D721Med (cell line): Measurements from ENCODE around the gene RAC2.

Experiments
- DNase-seq: peaks from one replicate; pipeline ENCODE4 v3.0.0; 2011; ENCODE audit warnings: low spot score; ENCODE audit not compliant: insufficient read length
- FAIRE-seq: peaks from 2 replicates; lab custom pipeline; 2011; peaks lifted over from hg19 to GRCh38; lab: Jason Lieb, UNC
- TF ChIP-seq, protein P1 (sequence below): IDR thresholded peaks from 2 replicates; pipeline ENCODE4 v1.5.1; 2012; ENCODE audit warnings: mild to moderate bottlenecking, control low read depth; ENCODE audit not compliant: insufficient read depth; ENCODE audit errors: missing control alignments

RAC2 gene

DNA sequence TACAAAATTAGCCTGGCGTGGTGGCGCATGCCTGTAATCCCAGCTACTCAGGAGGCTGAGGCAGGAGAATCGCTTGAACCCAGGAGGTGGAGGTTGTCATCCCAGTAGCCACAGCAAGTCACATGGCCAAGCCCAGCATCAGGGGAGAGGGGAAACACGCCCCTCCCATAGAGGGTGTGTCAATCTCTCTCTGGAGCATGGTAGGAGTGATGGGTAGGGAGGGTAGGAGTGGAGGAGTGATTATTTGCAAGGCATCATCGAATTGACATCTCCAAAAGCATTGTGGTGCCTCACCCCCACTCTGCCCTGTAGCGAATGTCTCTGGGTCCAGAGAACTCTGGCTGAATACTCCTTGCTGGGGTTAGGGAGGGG, 25.7 kb downstream of the RAC2 start:
- DNase-seq = no peak
- TF ChIP-seq, protein P1, sequence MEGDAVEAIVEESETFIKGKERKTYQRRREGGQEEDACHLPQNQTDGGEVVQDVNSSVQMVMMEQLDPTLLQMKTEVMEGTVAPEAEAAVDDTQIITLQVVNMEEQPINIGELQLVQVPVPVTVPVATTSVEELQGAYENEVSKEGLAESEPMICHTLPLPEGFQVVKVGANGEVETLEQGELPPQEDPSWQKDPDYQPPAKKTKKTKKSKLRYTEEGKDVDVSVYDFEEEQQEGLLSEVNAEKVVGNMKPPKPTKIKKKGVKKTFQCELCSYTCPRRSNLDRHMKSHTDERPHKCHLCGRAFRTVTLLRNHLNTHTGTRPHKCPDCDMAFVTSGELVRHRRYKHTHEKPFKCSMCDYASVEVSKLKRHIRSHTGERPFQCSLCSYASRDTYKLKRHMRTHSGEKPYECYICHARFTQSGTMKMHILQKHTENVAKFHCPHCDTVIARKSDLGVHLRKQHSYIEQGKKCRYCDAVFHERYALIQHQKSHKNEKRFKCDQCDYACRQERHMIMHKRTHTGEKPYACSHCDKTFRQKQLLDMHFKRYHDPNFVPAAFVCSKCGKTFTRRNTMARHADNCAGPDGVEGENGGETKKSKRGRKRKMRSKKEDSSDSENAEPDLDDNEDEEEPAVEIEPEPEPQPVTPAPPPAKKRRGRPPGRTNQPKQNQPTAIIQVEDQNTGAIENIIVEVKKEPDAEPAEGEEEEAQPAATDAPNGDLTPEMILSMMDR = no peak
- no peak for FAIRE-seq

DNA sequence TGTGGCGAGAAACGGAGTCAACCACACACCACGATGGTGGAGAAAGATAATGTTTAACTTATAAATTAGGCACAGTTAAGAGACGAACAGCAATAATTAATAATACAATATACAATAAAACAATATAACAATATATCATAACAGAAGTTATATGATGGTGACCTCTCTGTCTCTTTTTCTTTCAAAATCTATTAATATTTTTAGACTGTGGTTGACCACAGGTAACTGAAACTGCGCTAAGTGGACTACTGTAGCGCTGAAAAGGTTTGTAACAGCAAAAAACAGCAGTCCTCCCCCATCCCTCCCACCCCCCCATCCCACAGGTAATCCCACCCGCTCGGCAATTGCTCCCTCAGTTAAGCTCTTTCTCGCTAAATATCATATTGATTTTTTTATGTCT, 28.2 kb downstream of the RAC2 start:
- FAIRE-seq (no peak), DNase-seq (no peak)
- TF ChIP-seq, protein P1 = no peak

DNA sequence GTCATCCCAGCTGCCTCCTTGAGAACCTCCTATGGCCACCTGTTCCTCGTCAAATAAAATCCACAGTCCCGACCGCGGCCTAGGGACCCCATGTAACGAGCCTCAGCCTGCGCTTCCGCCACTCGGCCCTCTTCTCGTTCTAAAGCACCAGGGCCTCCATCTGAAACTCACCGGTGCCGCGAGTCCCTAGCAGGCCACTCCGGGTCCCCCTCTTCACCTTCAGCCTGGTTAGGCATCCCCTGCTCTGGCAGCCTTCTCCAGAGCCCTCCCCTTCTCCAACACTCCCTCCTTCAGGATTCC, 29.4 kb downstream of the RAC2 start:
- FAIRE-seq (no peak), DNase-seq (no peak)
- TF ChIP-seq, protein P1 = no peak

DNA sequence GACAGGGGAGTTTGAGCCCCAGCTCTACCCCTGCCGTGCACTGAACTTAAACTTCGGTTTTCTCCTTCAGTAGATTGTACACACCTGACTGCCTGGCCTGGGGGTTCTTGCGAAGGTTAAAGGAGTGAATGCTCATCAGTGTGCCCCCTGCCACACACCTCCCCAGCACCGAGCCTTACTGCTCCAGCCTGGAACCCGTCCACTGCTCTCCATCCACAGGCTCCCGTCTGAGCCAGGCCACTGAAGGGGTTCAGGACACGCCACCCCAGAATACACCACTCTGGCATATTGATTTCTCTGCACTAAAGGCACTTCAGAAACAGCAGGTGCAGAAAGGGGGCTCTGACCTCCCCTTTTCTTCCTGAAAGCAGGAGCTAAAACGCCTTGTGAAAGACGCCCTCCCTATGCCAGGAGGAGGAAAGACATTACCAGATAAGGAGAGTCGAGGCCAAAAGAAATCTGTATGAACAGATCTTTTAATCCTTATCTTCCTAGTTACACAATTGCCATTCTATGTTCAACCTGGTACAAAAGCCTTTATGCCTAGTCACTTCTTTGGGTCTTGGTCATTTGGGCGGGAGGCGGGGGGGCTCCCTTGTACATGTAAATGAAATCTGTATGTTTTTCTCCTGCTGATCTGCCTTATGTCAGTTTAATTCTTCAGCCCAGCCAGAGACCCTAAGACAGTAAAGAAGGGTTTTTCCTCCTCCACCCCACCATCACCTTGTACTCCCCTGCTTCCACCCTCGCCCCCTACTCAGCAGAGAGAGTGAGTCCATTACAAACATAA, 29.9 kb downstream of the RAC2 start:
- DNase-seq (no peak), FAIRE-seq (no peak)
- TF ChIP-seq, protein P1 = no peak

DNA sequence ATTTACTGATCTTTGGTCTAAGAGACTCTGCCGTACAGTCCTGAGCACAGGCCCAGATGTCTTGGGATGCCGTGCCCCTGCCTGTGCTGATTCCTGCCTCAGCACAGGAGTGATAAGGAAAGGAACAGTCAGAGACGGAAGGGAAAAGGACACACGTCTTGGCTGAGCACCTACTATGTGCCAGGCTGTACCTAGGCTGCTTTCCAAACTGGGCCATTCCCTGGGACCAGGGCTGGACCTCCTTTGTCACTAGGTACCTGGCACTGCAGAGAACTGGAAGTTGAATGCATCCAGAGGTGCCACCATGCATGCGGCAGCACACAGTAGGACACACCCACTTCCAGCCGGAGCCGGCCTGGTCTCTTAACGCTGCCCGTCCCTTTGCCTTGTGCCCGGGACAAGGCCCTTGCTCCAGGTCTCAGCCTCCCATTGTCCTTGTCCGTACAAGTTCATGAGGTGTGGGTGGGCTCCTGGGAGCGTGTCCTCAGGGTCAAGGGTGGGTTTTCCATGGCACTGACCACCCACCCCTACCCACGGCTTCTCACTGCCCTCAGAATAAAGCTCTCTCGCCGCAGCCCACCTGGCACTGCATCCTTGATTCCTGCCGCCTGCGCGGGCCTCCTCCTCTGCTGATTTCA, 30.7 kb downstream of the RAC2 start:
- DNase-seq = no peak
- FAIRE-seq = no peak
- TF ChIP-seq, protein P1 = no peak

DNA sequence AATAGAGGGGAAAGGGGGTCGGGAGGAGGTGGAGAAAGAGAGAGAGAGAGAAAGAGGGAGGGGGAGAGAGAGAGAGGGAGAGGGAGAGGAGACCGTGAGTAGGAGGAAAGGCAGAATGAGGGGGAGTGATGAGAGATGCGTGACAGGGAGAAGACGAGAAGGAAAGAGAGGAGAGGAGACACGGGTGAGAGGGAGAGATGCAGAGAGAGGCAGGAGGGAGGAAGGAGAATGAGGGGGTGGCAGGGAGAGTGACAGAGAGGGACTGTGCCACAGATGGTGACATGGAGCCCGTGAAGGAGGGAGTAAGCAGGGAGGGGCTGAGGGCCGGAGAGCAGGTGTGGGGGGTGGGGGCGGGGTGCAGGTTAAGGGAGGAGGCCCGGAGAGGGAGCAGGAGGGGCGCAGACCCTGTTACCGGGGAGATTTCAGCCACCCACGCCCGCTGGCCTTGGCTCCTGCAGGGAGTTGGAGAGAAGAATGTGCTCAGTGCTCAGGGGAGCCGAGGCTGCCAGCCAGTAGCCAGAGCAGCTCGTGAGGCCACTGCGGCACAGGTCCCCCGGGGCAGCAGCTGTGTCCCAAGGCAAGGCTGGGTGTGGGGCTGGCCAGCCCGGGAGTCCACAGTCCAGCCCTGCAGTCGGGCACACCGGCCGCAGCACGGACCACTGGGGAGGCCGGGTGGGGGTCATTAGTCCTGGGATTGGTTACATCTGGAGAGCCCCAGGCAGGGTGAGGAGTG, 31.7 kb downstream of the RAC2 start, which contains the start of gene SSTR3:
TSS of gene SSTR3 (minus strand) at position 304 of the 733 bp plus-strand sequence. CDS start 4,674 bp downstream, outside the sequence.
- FAIRE-seq = no peak
- no peak for DNase-seq
- TF ChIP-seq, protein P1 = no peak
